Mesendoderm (in vitro differentiated cells): ENCODE results near the gene TIAM1. TPM values are rescaled to one million over a fixed set of nuclear protein-coding genes. Genes with fewer than 3 reads are reported as not detected.

Experiments used
- DNase-seq: peaks from one replicate; pipeline ENCODE4 v3.0.0; 2013
- H2AK5ac ChIP-seq: 2 replicates; pipeline ENCODE4 v1.6.1; 2013; ENCODE audit warnings: low read length, inconsistent platforms
- H2BK120ac ChIP-seq: 2 replicates; pipeline ENCODE4 v1.6.1; 2013; ENCODE audit warnings: low read depth, mild to moderate bottlenecking, low read length, moderate library complexity, mixed read lengths
- H2BK15ac ChIP-seq: replicated peaks from 2 replicates; pipeline ENCODE4 v1.6.1; 2013; ENCODE audit warnings: low read depth, mild to moderate bottlenecking, moderate library complexity
- H2BK5ac ChIP-seq: 2 replicates; pipeline ENCODE4 v1.6.1; 2013; ENCODE audit warnings: low read length, inconsistent platforms
- H3K18ac ChIP-seq: 2 replicates; pipeline ENCODE4 v1.6.1; 2013; ENCODE audit warnings: mild to moderate bottlenecking, low read length, mixed read lengths
- H3K23ac ChIP-seq: one replicate; pipeline ENCODE4 v1.6.1; 2013; ENCODE audit warnings: low read length
- H3K27ac ChIP-seq: 2 replicates; pipeline ENCODE4 v1.5.1; 2013; ENCODE audit warnings: low read depth, mild to moderate bottlenecking, inconsistent platforms, low read length, moderate library complexity
- H3K27me3 ChIP-seq: 2 replicates; pipeline ENCODE4 v1.6.1; 2013; ENCODE audit warnings: low read length, control low read depth, mild to moderate bottlenecking, inconsistent platforms; ENCODE audit not compliant: insufficient read depth, poor library complexity
- H3K36me3 ChIP-seq: 2 replicates; pipeline ENCODE4 v1.6.1; 2013; ENCODE audit warnings: low read length, inconsistent platforms; ENCODE audit not compliant: control insufficient read depth, insufficient read depth
- H3K4ac ChIP-seq: one replicate; pipeline ENCODE4 v1.6.1; 2013; ENCODE audit warnings: low read depth, mild to moderate bottlenecking, low read length, moderate library complexity
- H3K4me1 ChIP-seq: 2 replicates; pipeline ENCODE4 v1.6.1; 2013; ENCODE audit warnings: low read depth, low read length, inconsistent platforms; ENCODE audit not compliant: control insufficient read depth
- H3K4me2 ChIP-seq: 2 replicates; pipeline ENCODE4 v1.6.1; 2013; ENCODE audit warnings: low read length
- H3K4me3 ChIP-seq: 2 replicates; pipeline ENCODE4 v1.5.1; 2013; ENCODE audit warnings: mild to moderate bottlenecking, low read length
- H3K56ac ChIP-seq: one replicate; pipeline ENCODE4 v1.6.1; 2013; ENCODE audit warnings: low read length
- H3K79me1 ChIP-seq: 2 replicates; pipeline ENCODE4 v1.6.1; 2013; ENCODE audit warnings: low read length, inconsistent platforms
- H3K79me2 ChIP-seq: 2 replicates; pipeline ENCODE4 v1.6.1; 2013; ENCODE audit warnings: mild to moderate bottlenecking, low read length; ENCODE audit not compliant: control insufficient read depth, insufficient read depth
- H3K9ac ChIP-seq: 2 replicates; pipeline ENCODE4 v1.6.1; 2013; ENCODE audit warnings: low read length, inconsistent platforms
- H4K5ac ChIP-seq: one replicate; pipeline ENCODE4 v1.6.1; 2013; ENCODE audit warnings: low read length
- H4K8ac ChIP-seq: one replicate; pipeline ENCODE4 v1.6.1; 2013; ENCODE audit warnings: low read depth, mild to moderate bottlenecking, control low read depth, low read length, moderate library complexity
- WGBS: extraction: QIAGEN DNeasy Blood & Tissue Kit; methylation state at CpG from one replicate; pipeline ENCODE4 v1.1.7; 2013; ENCODE audit warnings: low lambda C conversion rate, missing lambda C conversion rate; ENCODE audit not compliant: insufficient coverage; ENCODE audit errors: extremely low coverage; 5-methylcytosine and 5-hydroxymethylcytosine counted together
- polyA plus RNA-seq, 2 experiments: library from polyadenylated mRNA; stranded (reverse); fragments of 200-250 nt; gene quantifications; one replicate each; pipeline ENCODE4 v1.2.3, GENCODE V29; 2013

The TIAM1 gene, protein sequence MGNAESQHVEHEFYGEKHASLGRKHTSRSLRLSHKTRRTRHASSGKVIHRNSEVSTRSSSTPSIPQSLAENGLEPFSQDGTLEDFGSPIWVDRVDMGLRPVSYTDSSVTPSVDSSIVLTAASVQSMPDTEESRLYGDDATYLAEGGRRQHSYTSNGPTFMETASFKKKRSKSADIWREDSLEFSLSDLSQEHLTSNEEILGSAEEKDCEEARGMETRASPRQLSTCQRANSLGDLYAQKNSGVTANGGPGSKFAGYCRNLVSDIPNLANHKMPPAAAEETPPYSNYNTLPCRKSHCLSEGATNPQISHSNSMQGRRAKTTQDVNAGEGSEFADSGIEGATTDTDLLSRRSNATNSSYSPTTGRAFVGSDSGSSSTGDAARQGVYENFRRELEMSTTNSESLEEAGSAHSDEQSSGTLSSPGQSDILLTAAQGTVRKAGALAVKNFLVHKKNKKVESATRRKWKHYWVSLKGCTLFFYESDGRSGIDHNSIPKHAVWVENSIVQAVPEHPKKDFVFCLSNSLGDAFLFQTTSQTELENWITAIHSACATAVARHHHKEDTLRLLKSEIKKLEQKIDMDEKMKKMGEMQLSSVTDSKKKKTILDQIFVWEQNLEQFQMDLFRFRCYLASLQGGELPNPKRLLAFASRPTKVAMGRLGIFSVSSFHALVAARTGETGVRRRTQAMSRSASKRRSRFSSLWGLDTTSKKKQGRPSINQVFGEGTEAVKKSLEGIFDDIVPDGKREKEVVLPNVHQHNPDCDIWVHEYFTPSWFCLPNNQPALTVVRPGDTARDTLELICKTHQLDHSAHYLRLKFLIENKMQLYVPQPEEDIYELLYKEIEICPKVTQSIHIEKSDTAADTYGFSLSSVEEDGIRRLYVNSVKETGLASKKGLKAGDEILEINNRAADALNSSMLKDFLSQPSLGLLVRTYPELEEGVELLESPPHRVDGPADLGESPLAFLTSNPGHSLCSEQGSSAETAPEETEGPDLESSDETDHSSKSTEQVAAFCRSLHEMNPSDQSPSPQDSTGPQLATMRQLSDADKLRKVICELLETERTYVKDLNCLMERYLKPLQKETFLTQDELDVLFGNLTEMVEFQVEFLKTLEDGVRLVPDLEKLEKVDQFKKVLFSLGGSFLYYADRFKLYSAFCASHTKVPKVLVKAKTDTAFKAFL (N-terminal part only)
- polyA plus RNA-seq (2013, experiment 1 of 2): 19.2 TPM
- 20.3 TPM for polyA plus RNA-seq (2013, experiment 2 of 2)

DNA sequence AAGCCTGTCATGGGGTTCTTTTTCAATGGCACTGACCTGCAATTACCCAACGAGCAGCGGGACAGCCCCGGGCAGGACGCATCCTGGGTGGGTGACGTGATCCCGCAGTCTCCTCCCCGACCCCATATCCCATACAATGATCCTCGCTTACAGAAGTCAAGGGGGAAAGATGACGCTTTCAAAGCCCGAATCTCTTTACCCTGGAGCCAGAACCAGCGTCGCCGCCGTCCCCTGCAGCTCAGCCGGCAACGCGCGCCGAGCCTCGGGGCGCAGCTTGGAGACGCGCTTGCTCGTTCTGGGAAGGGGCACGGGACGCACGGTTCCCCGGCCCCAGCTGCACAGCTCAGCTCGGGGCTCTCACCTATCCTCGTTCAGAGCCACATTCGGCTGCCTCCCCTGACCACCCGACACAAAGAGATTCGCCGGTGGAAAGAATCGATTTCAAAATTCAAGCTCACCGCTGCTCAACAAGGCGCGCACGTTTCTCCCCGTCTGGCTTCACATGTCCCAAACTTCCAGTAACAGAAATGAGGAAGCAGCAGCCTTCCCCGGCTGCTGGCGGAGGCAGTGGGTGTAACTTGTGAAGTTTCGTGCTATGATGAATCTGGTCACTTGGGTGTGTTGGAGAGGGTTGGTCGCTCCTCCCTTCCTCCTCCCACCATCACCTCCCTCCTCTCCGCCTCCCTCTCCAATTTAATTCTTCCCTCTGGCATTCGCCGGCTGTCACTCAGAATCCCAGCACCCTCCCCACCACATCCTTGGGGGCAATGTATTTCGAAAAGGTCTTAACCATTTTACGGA, at the start of gene TIAM1:
TSS of gene TIAM1 (minus strand) at position 582 of the 801 bp plus-strand sequence. CDS start 77,289 bp downstream, outside the sequence.
- Histone ChIP-seq H3K79me2 (peaks cover 5% of the 10 kb centered on the region), H2BK120ac (no peak within 1 kb of the TSS), H2AK5ac (no peak within 1 kb of the TSS), H3K27ac (peak within 1 kb of the TSS; percentile 5), H3K79me1 (peaks cover 18% of the 10 kb centered on the region), H3K36me3 (no peaks in the 10 kb centered on the region), H3K9ac (peak within 1 kb of the TSS; percentile 66), H3K23ac (no peak within 1 kb of the TSS), H3K4ac (no peak within 1 kb of the TSS), H4K5ac (no peak within 1 kb of the TSS), H3K18ac (no peak within 1 kb of the TSS), H3K56ac (peak within 1 kb of the TSS; percentile 89), H3K4me1 (peaks cover 11% of the 10 kb centered on the region), H2BK5ac (no peak within 1 kb of the TSS), H3K4me3 (peak within 1 kb of the TSS; percentile 59), H4K8ac (peak within 1 kb of the TSS; percentile 39), H3K27me3 (no peaks in the 10 kb centered on the region), H3K4me2 (peak within 1 kb of the TSS; percentile 92), H2BK15ac (no peak within 1 kb of the TSS)
- DNase-seq: peak; percentile 93
- WGBS: no CpG with 5 or more reads among the region's 49 CpGs

DNA sequence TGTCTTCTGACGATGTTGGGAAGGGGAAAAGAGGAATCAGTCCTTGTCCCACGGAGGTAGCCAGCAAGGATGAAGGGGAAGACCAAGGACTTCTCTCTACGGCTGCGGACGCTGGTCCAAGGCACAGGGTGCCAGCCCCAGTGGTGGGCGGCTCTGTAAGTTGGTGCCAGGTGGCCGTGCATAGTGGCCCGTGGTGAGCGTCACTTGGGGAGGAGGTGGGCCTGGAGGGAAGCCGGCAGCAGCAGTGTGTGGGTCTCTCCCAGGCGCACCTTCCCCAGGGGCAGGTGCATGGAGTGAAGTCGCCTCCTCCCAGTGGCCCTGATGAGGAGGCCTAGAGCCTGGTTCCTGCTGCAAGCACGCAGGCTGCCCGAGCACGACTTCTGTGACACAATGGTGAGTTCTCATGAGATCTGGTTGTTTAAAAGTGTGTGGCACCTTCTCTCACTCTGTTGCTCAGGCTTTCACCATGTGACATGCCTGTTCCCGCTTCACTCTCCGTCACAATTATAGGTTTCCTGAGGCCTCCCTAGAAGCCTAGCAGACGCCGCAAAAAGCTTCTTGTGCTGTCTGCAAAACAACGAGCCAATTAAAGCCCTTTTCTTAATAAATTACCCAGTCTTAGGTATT, 43.6 kb upstream of the TIAM1 start:
- no peaks in the 10 kb centered on the region for H3K36me3 ChIP-seq
- no peak overlapping the region for H2BK15ac ChIP-seq
- H2AK5ac ChIP-seq: no peak overlapping the region
- H3K4me3 ChIP-seq: no peak overlapping the region
- no peak overlapping the region for H3K4me2 ChIP-seq
- H4K5ac ChIP-seq: no peak overlapping the region
- H3K23ac ChIP-seq: no peak overlapping the region
- H3K27ac ChIP-seq: no peak overlapping the region
- no peak overlapping the region for H4K8ac ChIP-seq
- H3K9ac ChIP-seq: no peak overlapping the region
- H3K4ac ChIP-seq: no peak overlapping the region
- no peak overlapping the region for H3K18ac ChIP-seq
- no peaks in the 10 kb centered on the region for H3K79me2 ChIP-seq
- H3K79me1 ChIP-seq: no peaks in the 10 kb centered on the region
- no peak for DNase-seq
- H3K4me1 ChIP-seq: no peaks in the 10 kb centered on the region
- no CpG with 5 or more reads among the region's 20 CpGs for WGBS
- H2BK5ac ChIP-seq: no peak overlapping the region
- H3K56ac ChIP-seq: no peak overlapping the region
- H3K27me3 ChIP-seq: no peaks in the 10 kb centered on the region
- no peak overlapping the region for H2BK120ac ChIP-seq

DNA sequence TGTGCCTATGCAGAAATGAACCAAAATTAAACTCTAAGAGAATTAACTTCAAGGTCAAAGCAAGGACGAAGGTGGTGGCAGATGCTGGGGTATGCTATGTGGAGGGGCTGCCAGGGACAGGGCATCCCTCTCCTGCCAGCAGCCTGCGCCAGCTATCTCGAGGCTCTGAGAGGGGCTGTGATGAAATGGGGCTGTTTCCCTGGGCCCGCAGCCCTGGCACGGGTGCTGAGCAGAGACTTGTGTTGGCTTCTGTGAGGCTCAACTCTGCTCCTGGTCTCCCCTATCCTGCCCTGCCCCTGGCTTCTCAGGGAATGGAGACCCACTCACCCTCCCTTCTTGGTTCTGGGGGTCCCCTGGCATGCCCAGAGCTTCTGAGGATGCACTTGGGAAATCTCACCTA, 41.9 kb upstream of the TIAM1 start:
- Histone ChIP-seq H3K27me3 (no peaks in the 10 kb centered on the region), H3K23ac (no peak overlapping the region), H3K18ac (no peak overlapping the region), H3K79me1 (no peaks in the 10 kb centered on the region), H2BK15ac (no peak overlapping the region), H3K4me2 (no peak overlapping the region), H4K8ac (no peak overlapping the region), H3K9ac (no peak overlapping the region), H2BK5ac (no peak overlapping the region), H4K5ac (no peak overlapping the region), H3K79me2 (no peaks in the 10 kb centered on the region), H2AK5ac (no peak overlapping the region), H2BK120ac (no peak overlapping the region), H3K4me1 (no peaks in the 10 kb centered on the region), H3K4ac (no peak overlapping the region), H3K36me3 (no peaks in the 10 kb centered on the region), H3K4me3 (no peak overlapping the region), H3K27ac (no peak overlapping the region), H3K56ac (no peak overlapping the region)
- no peak for DNase-seq
- no CpG with 5 or more reads among the region's 5 CpGs for WGBS

GRCh38 chr21:31383770-31384169, 39.7 kb upstream of the TIAM1 start:
- no CpG with 5 or more reads among the region's 8 CpGs for WGBS

GRCh38 chr21:31382060-31382459, 38.0 kb upstream of the TIAM1 start:
- no peak overlapping the region for H2BK120ac ChIP-seq
- H3K4ac ChIP-seq: no peak overlapping the region
- H3K4me2 ChIP-seq: no peak overlapping the region
- H3K18ac ChIP-seq: no peak overlapping the region
- H3K27me3 ChIP-seq: no peaks in the 10 kb centered on the region
- no peaks in the 10 kb centered on the region for H3K79me1 ChIP-seq
- H3K4me3 ChIP-seq: no peak overlapping the region
- H3K23ac ChIP-seq: no peak overlapping the region
- H3K27ac ChIP-seq: no peak overlapping the region
- no peak overlapping the region for H3K56ac ChIP-seq
- no peaks in the 10 kb centered on the region for H3K79me2 ChIP-seq
- H3K9ac ChIP-seq: no peak overlapping the region
- no peak overlapping the region for H2BK15ac ChIP-seq
- WGBS: no CpG with 5 or more reads among the region's 5 CpGs
- no peak overlapping the region for H4K8ac ChIP-seq
- no peak overlapping the region for H4K5ac ChIP-seq
- no peak overlapping the region for H2AK5ac ChIP-seq
- no peaks in the 10 kb centered on the region for H3K4me1 ChIP-seq
- no peak overlapping the region for H2BK5ac ChIP-seq
- no peaks in the 10 kb centered on the region for H3K36me3 ChIP-seq
- DNase-seq: no peak

More at GRCh38 chr21:31383770-31384169, 39.7 kb upstream of the TIAM1 start:
- H4K8ac ChIP-seq: no peak overlapping the region
- H3K56ac ChIP-seq: no peak overlapping the region
- H3K9ac ChIP-seq: no peak overlapping the region
- H3K18ac ChIP-seq: no peak overlapping the region
- H3K23ac ChIP-seq: no peak overlapping the region
- H3K27me3 ChIP-seq: no peaks in the 10 kb centered on the region
- H3K4me3 ChIP-seq: no peak overlapping the region
- no peak overlapping the region for H2BK15ac ChIP-seq
- H2AK5ac ChIP-seq: no peak overlapping the region
- H3K79me2 ChIP-seq: no peaks in the 10 kb centered on the region
- H3K4me1 ChIP-seq: no peaks in the 10 kb centered on the region
- H3K79me1 ChIP-seq: no peaks in the 10 kb centered on the region
- no peak overlapping the region for H2BK120ac ChIP-seq
- no peak overlapping the region for H3K4me2 ChIP-seq
- H3K4ac ChIP-seq: no peak overlapping the region
- no peaks in the 10 kb centered on the region for H3K36me3 ChIP-seq
- H4K5ac ChIP-seq: no peak overlapping the region
- no peak for DNase-seq
- no peak overlapping the region for H2BK5ac ChIP-seq
- H3K27ac ChIP-seq: no peak overlapping the region
